ENCODE measurements around the gene GOPC. TPM values are rescaled to one million over a fixed set of nuclear protein-coding genes. Genes with fewer than 3 reads are reported as not detected.

Gene GOPC
- total RNA-seq, 1 experiment from 2014 or later: 18.7 TPM

GRCh38 chr6:117564681-117565080 is 37.6 kb downstream of the GOPC start:
- Histone ChIP-seq H2AK5ac (ENCODE audit: insufficient read length, low read length) (no peak overlapping the region), H3K79me2 (ENCODE audit: insufficient read depth, low read length) (no peaks in the 10 kb centered on the region), H2BK15ac (ENCODE audit: low read depth, low read length) (no peak overlapping the region), H3T11ph (ENCODE audit: low read length) (no peak overlapping the region), H3K4me2 (ENCODE audit: insufficient read depth, insufficient read length, low read length) (no peak overlapping the region), H3K14ac (ENCODE audit: insufficient read depth, low read length) (no peak overlapping the region), H3K23ac (ENCODE audit: insufficient read length, low read depth, low read length) (no peak overlapping the region), H3K23me2 (ENCODE audit: insufficient read length, low read depth, low read length, poor library complexity, severe bottlenecking) (no peaks in the 10 kb centered on the region), H3K4me1 (ENCODE audit: insufficient read depth, low read length) (no peaks in the 10 kb centered on the region), H2AFZ (ENCODE audit: low read length) (no peak overlapping the region), H2BK120ac (ENCODE audit: low read depth, low read length, poor library complexity, severe bottlenecking) (no peak overlapping the region), H3K18ac (ENCODE audit: insufficient read length, low read depth, low read length) (no peak overlapping the region), H3K4ac (ENCODE audit: low read depth, low read length) (no peak overlapping the region), H3K9me3 (ENCODE audit: control insufficient read depth, low read depth, low read length) (no peaks in the 10 kb centered on the region), H3K79me1 (ENCODE audit: insufficient read depth, low read depth, low read length, poor library complexity, severe bottlenecking) (no peaks in the 10 kb centered on the region), H3K27ac (ENCODE audit: insufficient read length, low read depth, low read length) (no peak overlapping the region), H3K9ac (ENCODE audit: extremely low read depth, insufficient read length, low read length) (no peak overlapping the region), H4K5ac (ENCODE audit: insufficient read length, low read depth, low read length) (no peak overlapping the region), H3K27me3 (ENCODE audit: insufficient read depth, low read length) (no peaks in the 10 kb centered on the region), H4K20me1 (ENCODE audit: control insufficient read depth, insufficient read depth, insufficient read length) (no peaks in the 10 kb centered on the region), H2BK20ac (ENCODE audit: low read depth, low read length, poor library complexity, severe bottlenecking) (no peak overlapping the region), H4K8ac (replicated peaks; ENCODE audit: insufficient read length, low read depth, low read length) (no peak overlapping the region), H2BK12ac (ENCODE audit: insufficient read length, low read depth, low read length) (no peak overlapping the region), H2BK5ac (ENCODE audit: insufficient read length, low read length) (no peak overlapping the region), H3K56ac (ENCODE audit: insufficient read length, low read depth, low read length) (no peak overlapping the region), H4K91ac (ENCODE audit: insufficient read length, low read depth, low read length) (no peak overlapping the region)
- no CpG with 5 or more reads among the region's 1 CpG for WGBS (ENCODE audit: extremely low coverage, insufficient read length, low lambda C conversion rate)
- TF ChIP-seq, protein P1, sequence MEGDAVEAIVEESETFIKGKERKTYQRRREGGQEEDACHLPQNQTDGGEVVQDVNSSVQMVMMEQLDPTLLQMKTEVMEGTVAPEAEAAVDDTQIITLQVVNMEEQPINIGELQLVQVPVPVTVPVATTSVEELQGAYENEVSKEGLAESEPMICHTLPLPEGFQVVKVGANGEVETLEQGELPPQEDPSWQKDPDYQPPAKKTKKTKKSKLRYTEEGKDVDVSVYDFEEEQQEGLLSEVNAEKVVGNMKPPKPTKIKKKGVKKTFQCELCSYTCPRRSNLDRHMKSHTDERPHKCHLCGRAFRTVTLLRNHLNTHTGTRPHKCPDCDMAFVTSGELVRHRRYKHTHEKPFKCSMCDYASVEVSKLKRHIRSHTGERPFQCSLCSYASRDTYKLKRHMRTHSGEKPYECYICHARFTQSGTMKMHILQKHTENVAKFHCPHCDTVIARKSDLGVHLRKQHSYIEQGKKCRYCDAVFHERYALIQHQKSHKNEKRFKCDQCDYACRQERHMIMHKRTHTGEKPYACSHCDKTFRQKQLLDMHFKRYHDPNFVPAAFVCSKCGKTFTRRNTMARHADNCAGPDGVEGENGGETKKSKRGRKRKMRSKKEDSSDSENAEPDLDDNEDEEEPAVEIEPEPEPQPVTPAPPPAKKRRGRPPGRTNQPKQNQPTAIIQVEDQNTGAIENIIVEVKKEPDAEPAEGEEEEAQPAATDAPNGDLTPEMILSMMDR (conservative IDR thresholded peaks at IDR 0.05): no peak
- H3K4me1 Mint-ChIP-seq: no peaks in the 10 kb centered on the region
- H3K36me3 Mint-ChIP-seq (ENCODE audit: insufficient read depth in 1 of 3, low read depth in 3 of 3): peaks cover 1 to 26% (median 14%) of the 10 kb centered on the region in 3 experiments; a peak in 5 of 7 replicates
- H3K9me3 Mint-ChIP-seq: no peaks in the 10 kb centered on the region
- no peaks in the 10 kb centered on the region for H3K27me3 Mint-ChIP-seq (ENCODE audit: low read depth)
- no peak overlapping the region for H3K4me3 Mint-ChIP-seq
- no peak overlapping the region for H3K27ac Mint-ChIP-seq
- no peak for DNase-seq

Measured in H9 (cell line).